ENCODE measurements around the gene KRTAP10-5.
A peak's percentile ranks its signal among the peaks of the same experiment; 100 is the strongest.
"Not testable (repeated sequence)": the region's sequence is repeated elsewhere in the genome, so short reads cannot be mapped to it uniquely, and the experiment has no call there.

The KRTAP10-5 gene

DNA sequence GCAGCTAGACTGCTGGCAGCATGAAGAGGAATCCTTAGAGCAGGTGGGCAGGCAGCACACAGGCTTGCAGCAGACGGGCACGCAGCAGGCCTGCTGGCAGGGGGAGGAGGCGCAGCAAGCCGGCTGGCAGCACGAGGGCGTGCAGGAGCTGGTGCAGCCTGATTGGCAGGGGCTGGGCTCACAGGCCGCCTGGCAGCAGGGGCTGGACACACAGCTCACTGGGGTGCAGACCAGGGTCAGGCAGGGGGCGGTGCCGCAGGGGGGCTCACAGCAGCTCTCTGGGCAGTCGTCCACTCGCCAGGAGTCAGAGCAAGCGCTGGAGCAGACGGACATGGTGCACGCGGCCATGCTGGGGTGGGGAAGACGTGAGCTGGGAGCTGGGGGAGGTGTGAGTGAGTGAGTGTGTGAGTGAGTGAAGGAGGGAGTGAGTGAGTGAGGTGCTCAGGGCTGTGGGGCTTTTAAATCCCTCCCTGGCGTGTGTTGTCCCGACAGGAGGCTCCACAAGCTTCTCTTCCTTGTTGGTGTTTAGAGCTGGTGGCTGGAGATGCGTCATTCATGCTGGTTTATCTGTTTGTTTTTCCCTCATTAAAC, at the start of gene KRTAP10-5:
TSS of gene KRTAP10-5 (minus strand) at position 374 of the 591 bp plus-strand sequence. CDS start at position 348, 26 bp downstream.
- not testable (repeated sequence) for DNase-seq (ENCODE audit: low spot score)

DNA sequence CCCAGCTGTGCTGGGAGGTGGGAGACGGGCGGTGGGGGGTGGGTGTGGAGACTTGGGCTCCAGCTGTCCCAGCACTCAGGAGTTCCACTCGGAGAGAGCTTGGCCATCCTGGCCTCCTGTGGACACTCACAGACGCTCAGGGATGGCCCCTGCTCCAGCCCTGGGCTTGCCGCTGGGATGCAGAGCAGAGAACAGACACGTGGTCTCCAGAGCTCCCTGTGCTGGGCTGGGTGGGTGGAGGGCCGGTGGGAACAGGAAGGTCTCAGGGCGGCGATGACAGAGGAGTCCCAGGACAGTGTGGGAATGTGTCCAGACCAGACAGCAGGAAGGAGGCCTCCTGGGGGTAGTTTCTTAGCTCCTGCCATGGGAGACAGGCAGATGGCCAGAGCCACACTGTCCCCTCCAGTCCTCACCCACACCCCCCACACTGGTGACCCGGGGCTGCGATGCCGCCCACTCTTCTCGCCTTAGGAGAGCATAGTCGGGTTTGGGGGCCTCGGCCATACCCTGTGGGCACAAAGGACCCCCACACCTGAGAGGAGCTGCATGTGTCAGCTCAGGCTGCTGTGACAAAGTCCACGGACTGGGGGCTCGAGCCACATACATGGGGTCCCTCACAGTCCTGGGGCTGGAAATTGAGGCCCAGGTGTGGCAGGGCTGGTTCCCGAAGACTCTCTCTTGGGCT, 48.4 kb upstream of the KRTAP10-5 start:
- no peak for DNase-seq (ENCODE audit: low spot score)

DNA sequence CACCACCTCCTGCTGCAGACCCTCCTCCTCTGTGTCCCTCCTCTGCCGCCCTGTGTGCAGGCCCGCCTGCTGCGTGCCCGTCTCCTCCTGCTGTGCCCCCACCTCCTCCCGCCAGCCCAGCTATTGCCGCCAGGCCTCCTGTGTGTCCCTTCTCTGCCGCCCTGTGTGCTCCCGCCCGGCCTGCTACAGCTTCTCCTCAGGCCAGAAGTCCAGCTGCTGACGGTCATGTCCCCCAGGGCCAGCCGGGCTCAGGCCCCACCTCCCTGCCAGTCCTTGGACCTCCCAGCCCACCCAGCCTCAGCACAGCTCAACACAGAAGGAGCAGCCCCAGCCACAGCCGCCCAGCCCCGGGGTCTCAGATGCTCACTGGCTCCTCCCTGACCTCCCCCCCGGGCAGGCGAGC, 47.4 kb upstream of the KRTAP10-5 start:
- not testable (repeated sequence) for DNase-seq (ENCODE audit: low spot score)

DNA sequence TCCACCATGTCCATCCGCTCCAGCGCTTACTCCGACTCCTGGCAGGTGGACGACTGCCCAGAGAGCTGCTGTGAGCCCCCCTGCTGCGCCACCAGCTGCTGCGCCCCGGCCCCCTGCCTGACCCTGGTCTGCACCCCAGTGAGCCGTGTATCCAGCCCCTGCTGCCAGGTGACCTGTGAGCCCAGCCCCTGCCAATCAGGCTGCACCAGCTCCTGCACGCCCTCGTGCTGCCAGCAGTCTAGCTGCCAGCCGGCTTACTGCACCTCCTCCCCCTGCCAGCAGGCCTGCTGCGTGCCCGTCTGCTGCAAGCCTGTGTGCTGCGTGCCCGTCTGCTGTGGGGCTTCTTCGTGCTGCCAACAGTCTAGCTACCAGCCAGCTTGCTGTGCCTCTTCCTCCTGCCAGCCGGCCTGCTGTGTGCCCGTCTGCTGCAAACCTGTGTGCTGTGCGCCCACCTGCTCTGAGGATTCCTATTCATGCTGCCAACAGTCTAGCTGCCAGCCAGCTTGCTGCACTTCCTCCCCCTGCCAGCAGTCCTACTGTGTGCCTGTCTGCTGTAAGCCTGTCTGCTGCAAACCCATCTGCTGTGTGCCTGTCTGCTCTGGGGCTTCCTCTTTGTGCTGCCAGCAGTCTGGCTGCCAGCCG, 46.9 kb upstream of the KRTAP10-5 start:
- not testable (repeated sequence) for DNase-seq (ENCODE audit: low spot score)

DNA sequence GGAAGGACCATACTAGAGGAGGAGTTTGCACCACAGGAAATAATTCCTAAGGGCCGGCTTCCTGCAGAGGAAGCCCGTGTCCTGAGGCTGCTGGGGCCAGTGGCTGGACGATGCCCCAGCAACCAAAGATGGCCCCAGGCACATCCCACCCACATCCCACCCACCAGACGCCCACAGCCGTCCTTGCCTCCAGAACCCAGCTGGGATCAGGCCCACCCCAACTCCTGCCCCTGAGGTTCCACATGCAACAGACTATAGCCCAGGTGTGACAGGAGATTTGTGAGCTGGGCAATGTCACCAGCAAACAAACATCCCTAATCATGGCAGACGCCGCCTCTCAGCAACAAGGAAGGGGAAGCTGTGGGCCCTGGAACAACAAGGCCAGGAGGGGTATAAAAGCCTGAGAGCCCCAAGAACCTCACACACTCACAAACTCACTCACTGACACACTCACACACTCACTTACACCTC, 46.3 kb upstream of the KRTAP10-5 start, which contains the start of gene KRTAP10-9:
TSS of gene KRTAP10-9 (plus strand) at position 421 of the 471 bp plus-strand sequence. CDS start 79 bp downstream, outside the sequence.
- DNase-seq (ENCODE audit: low spot score) = no peak

GRCh38 chr21:44626262-44626661, 45.9 kb upstream of the KRTAP10-5 start:
- no peak for DNase-seq (ENCODE audit: low spot score)

- no peak for DNase-seq (ENCODE audit: low spot score)
These were observed 45.4 kb upstream of the KRTAP10-5 start for GRCh38 chr21:44625756-44626155.

- DNase-seq (ENCODE audit: low spot score) = no peak
These were observed 43.2 kb upstream of the KRTAP10-5 start for GRCh38 chr21:44623575-44623974.

DNA sequence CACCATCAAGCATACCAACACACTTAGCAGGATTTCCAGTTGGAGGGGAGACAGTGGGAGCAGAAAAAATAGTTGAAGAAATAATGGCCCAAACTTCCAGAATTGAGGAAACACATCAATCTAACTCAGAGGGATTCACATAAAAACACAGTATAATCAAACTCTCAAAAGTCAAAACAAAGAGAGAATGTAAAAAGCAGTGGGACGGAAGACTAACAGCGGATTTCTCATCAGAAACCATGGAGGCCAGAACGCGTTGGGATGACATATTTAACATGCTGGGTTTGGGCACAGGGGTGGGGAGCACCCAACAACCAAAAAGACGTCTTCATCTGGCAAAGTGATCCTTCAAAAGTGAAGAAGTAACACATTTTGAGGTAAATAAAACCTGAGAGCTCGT, 39.5 kb upstream of the KRTAP10-5 start:
- DNase-seq (ENCODE audit: low spot score) = no peak

- DNase-seq (ENCODE audit: low spot score) = peak; percentile 16
These were observed 38.5 kb upstream of the KRTAP10-5 start for GRCh38 chr21:44618909-44619308.

- DNase-seq (ENCODE audit: low spot score) = peak; percentile 2
These were observed 38.1 kb upstream of the KRTAP10-5 start for GRCh38 chr21:44618504-44618903.

GRCh38 chr21:44617071-44617501, 36.7 kb upstream of the KRTAP10-5 start:
- DNase-seq (ENCODE audit: low spot score) = no peak

- no peak for DNase-seq (ENCODE audit: low spot score)
These were observed 36.2 kb upstream of the KRTAP10-5 start for GRCh38 chr21:44616591-44616926.

GRCh38 chr21:44615911-44616590, 35.6 kb upstream of the KRTAP10-5 start:
- DNase-seq (ENCODE audit: low spot score) = no peak

- DNase-seq (ENCODE audit: low spot score) = no peak
These were observed 35.1 kb upstream of the KRTAP10-5 start for GRCh38 chr21:44615466-44615865.

DNA sequence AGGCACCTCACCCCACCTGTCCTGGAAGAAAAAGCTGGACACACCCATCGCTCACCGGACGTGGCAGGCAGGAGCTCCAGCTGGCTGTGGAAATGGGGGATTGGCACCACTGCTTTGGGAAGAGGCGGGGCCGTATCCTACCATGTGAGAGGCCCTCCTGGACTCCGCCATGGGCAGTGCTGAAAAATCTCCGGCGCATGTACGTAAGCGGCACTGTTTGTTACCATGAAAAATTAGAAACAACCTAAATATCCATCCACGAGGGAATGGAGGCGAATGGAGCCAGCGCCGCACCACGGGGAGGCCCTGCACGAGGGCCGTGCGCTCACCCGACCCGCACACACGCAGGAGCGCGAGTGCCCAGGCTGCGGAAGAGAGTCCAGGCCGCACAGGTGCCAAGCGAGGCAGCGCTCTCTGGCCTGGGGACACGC, 34.6 kb upstream of the KRTAP10-5 start:
- no peak for DNase-seq (ENCODE audit: low spot score)

- no peak for DNase-seq (ENCODE audit: low spot score)
These were observed 33.8 kb upstream of the KRTAP10-5 start for GRCh38 chr21:44614161-44614631.

GRCh38 chr21:44613386-44614155, 33.2 kb upstream of the KRTAP10-5 start:
- DNase-seq (ENCODE audit: low spot score) = no peak

DNA sequence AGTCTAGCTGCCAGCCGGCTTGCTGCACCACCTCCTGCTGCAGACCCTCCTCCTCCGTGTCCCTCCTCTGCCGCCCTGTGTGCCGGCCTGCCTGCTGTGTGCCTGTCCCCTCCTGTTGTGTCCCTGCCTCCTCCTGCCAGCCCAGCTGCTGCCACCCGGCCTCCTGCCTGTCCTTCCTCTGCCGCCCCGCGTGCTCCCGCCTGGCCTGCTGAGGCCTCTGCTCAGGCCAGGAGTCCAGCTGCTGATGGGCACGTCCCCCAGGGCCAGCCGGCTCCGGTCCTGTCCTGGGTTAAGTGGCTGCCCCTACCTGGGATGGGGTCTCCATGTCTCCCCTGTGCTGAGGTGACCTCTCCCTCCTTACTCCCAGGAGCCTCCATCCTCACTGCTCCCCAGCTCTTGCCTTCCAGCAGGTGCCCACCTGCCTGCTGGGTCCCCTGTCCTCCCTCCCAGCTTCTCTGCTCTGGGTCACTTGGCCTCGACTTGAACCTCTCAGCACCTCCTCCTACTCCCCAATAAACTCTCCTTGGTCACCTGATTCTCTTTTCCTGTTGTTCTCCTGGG, 32.3 kb upstream of the KRTAP10-5 start:
- no peak for DNase-seq (ENCODE audit: low spot score)

DNA sequence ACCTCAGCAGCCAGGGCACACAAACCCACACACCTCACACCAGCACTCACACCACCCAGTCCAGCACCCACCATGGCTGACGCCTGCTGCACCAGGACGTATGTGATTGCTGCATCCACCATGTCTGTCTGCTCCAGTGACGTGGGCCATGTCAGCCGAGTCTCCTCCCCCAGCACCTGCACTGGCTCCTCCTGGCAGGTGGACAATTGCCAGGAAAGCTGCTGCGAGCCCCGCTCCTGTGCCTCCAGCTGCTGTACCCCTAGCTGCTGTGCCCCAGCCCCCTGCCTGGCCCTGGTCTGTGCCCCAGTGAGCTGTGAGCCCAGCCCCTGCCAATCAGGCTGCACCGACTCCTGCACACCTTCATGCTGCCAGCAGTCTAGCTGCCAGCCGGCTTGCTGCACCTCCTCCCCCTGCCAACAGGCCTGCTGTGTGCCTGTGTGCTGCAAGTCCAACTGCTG, 31.7 kb upstream of the KRTAP10-5 start, which contains the start of gene KRTAP10-8:
TSS of gene KRTAP10-8 (plus strand) at position 51 of the 458 bp plus-strand sequence. CDS start at position 73, 22 bp downstream.
- no peak for DNase-seq (ENCODE audit: low spot score)

- no peak for DNase-seq (ENCODE audit: low spot score)
These were observed 31.1 kb upstream of the KRTAP10-5 start for GRCh38 chr21:44611551-44611950.

Measured in kidney tubule cell (primary cell).